B cell (primary cell): Measurements from ENCODE around the gene TSC2. TPM values are rescaled to one million over a fixed set of nuclear protein-coding genes. Genes with fewer than 3 reads are reported as not detected.

Experiments
- ATAC-seq: fragments of 200-7000 bp; cut with Tn5 transposase; one replicate; pipeline ENCODE4 v1.10.0; 2021; ENCODE audit warnings: low read depth, mild to moderate bottlenecking, moderate number of reproducible peaks, moderate library complexity
- CTCF ChIA-PET: fragments of 350-600 bp; sonication (Branson Sonifier 250); formaldehyde crosslinking; loops from one replicate; lab custom pipeline; 2021; ENCODE audit warnings: antibody characterized with exemption, inconsistent platforms; lab: Charles Lee
- POLR2A ChIA-PET: fragments of 350-600 bp; sonication (Branson Sonifier 250); formaldehyde crosslinking; loops from one replicate; lab custom pipeline; 2021; ENCODE audit warnings: antibody characterized with exemption; lab: Charles Lee
- DNase-seq: peaks from one replicate; pipeline ENCODE4 v3.0.0; 2013
- H2AFZ ChIP-seq: 2 replicates; pipeline ENCODE4 v1.6.1; 2012; ENCODE audit warnings: mild to moderate bottlenecking, low read depth, low read length; ENCODE audit not compliant: insufficient read depth, poor library complexity, severe bottlenecking
- H3K27ac ChIP-seq, 2 donors: 1 replicate in 1 of 2; 2 replicates in 1 of 2; pipeline ENCODE4 v1.5.1; 2012 to 2013; ENCODE audit warnings: low read length in 2 of 2, mild to moderate bottlenecking in 2 of 2, moderate library complexity in 1 of 2
- H3K27me3 ChIP-seq, 4 experiments: fragments of 200-600 bp in 1 of 4; sonication (generic) in 1 of 4; replicated peaks in 1 of 4; 1 replicate in 2 of 4; 2 replicates in 2 of 4; pipeline versions ENCODE4 v1.6.1 to v1.7.0; 2013 to 2016; ENCODE audit warnings: low read length in 3 of 4, mild to moderate bottlenecking in 2 of 4, mixed read lengths in 1 of 4, moderate library complexity in 1 of 4; ENCODE audit not compliant: insufficient read depth in 4 of 4, control insufficient read depth in 3 of 4; ENCODE audit errors: control extremely low read depth in 1 of 4
- H3K36me3 ChIP-seq, 2 experiments: replicated peaks in 1 of 2; 1 replicate in 1 of 2; 2 replicates in 1 of 2; pipeline versions ENCODE4 v1.6.1 to v1.7.1; 2013; ENCODE audit warnings: low read length in 1 of 2; ENCODE audit not compliant: insufficient read depth in 2 of 2, control insufficient read depth in 1 of 2; ENCODE audit errors: control extremely low read depth in 1 of 2, extremely low read depth in 1 of 2
- H3K4me1 ChIP-seq, 2 donors: fragments of 200-600 bp in 1 of 2; sonication (generic) in 1 of 2; 1 replicate in 1 of 2; 2 replicates in 1 of 2; pipeline versions ENCODE4 v1.5.1 to v1.6.1; 2013 to 2017; ENCODE audit warnings: low read length in 2 of 2; ENCODE audit not compliant: control insufficient read depth in 2 of 2, insufficient read depth in 2 of 2
- H3K4me2 ChIP-seq: replicated peaks from 2 replicates; pipeline ENCODE3; 2012; ENCODE audit warnings: mild to moderate bottlenecking, low read depth, low read length; ENCODE audit not compliant: poor library complexity, severe bottlenecking
- H3K4me3 ChIP-seq, 5 experiments: fragments of 200-600 bp in 1 of 5; sonication (generic) in 1 of 5; 1 replicate in 3 of 5; 2 replicates in 2 of 5; pipeline versions ENCODE4 v1.5.1 to v1.7.0; 2011 to 2016; ENCODE audit warnings: low read length in 4 of 5, mild to moderate bottlenecking in 4 of 5, low read depth in 2 of 5, control low read depth in 1 of 5, moderate library complexity in 1 of 5; ENCODE audit not compliant: insufficient read depth in 1 of 5; ENCODE audit errors: control extremely low read depth in 1 of 5, extremely low read depth in 1 of 5
- H3K79me2 ChIP-seq: fragments of 200-600 bp; sonication (generic); one replicate; pipeline ENCODE4 v1.6.0; 2016; ENCODE audit warnings: low read length; ENCODE audit not compliant: control insufficient read depth, insufficient read depth
- H3K9ac ChIP-seq: fragments of 200-600 bp; sonication (generic); 2 replicates; pipeline ENCODE4 v1.6.1; 2017; ENCODE audit warnings: mild to moderate bottlenecking, low read length, moderate library complexity
- H3K9me3 ChIP-seq, 3 donors: one replicate each; pipeline versions ENCODE4 v1.6.1 to v1.7.1; 2013; ENCODE audit warnings: low read length in 2 of 3; ENCODE audit not compliant: control insufficient read depth in 2 of 3, insufficient read depth in 1 of 3; ENCODE audit errors: control extremely low read depth in 1 of 3
- H4K20me1 ChIP-seq: 2 replicates; pipeline ENCODE4 v1.6.0; 2012; ENCODE audit warnings: mild to moderate bottlenecking, low read length; ENCODE audit not compliant: insufficient read depth, control insufficient read depth, poor library complexity, severe bottlenecking
- H3K27ac Mint-ChIP-seq: one replicate; pipeline ENCODE4 v1.8.0; 2021; ENCODE audit warnings: mixed read lengths
- H3K27me3 Mint-ChIP-seq: one replicate; pipeline ENCODE4 v1.8.0; 2021; ENCODE audit warnings: mixed read lengths
- H3K4me1 Mint-ChIP-seq: one replicate; pipeline ENCODE4 v1.8.0; 2021; ENCODE audit warnings: mixed read lengths
- H3K4me3 Mint-ChIP-seq: one replicate; pipeline ENCODE4 v1.8.0; 2021; ENCODE audit warnings: mixed read lengths
- H3K9me3 Mint-ChIP-seq: one replicate; pipeline ENCODE4 v1.8.0; 2022; ENCODE audit warnings: mixed read lengths; ENCODE audit not compliant: insufficient read depth
- CTCF ChIP-seq: fragments of 200-600 bp; IDR thresholded peaks from one replicate; pipeline ENCODE4 v1.8.0; 2022; ENCODE audit warnings: antibody characterized with exemption, mild to moderate bottlenecking
- EZH2 ChIP-seq: IDR thresholded peaks from 2 replicates; pipeline ENCODE4 v1.6.1; 2012; ENCODE audit warnings: borderline replicate concordance, low read depth, mild to moderate bottlenecking, moderate library complexity, low read length; ENCODE audit not compliant: insufficient read depth, poor library complexity, severe bottlenecking
- WGBS: methylation state at CpG from one replicate; pipeline ENCODE4 v1.1.5; 2013; ENCODE audit warnings: missing lambda C conversion rate; ENCODE audit not compliant: insufficient coverage; 5-methylcytosine and 5-hydroxymethylcytosine counted together
- intact Hi-C: fragments of 100-400 bp; cut with micrococcal nuclease; formaldehyde crosslinking; loops from one replicate; pipeline ENCODE4 v1.10.0; 2022
- polyA plus RNA-seq: library from polyadenylated mRNA; depleted of rRNA; stranded (reverse); fragments of >200 nt; gene quantifications from 2 replicates; pipeline ENCODE4 v1.2.3, GENCODE V29; 2012
- total RNA-seq, 2 donors: library from RNA; stranded (reverse); fragments of 120-200 nt in 1 of 2; gene quantifications; 1 replicate in 1 of 2; 2 replicates in 1 of 2; pipeline versions ENCODE4 v1.2.3 to v1.2.4, GENCODE V29; 2013 to 2022

Gene TSC2
- total and polyA plus RNA-seq, 2 donors (not counting 1 experiment from before 2014, with no cell fraction given): 128 to 194 TPM

DNA sequence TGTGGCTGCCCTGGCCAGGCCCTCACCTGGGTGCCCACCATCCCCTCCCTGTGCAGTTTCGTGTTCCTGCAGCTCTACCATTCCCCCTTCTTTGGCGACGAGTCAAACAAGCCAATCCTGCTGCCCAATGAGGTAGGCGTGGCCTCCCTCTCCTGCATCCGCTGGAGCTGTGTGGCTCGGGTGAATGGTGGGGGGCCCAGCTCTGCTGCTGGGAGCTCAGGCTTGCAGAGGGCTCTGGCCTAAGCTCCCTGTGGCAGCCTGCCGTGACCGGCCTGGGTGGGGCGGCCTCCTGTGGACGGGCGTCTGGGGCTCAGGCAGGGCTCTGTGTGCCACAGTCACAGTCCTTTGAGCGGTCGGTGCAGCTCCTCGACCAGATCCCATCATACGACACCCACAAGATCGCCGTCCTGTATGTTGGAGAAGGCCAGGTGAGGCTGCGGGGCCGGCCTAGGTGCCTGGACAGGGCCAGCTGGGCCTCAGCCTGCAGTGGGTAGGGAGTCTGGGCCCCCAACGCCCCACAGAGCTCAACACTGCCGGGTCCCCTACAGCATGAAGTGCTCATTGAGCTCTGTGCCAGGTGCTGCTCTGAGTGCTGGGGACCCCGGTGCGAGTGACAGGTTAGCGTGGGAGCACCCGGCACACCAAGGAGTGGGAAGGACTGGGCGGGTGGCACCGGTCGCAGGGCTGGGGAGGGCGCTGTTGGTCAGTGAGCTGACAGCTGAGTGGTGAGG, 37.3 kb downstream of the TSC2 start:
- H3K9ac ChIP-seq: no peak overlapping the region

More for the DNA sequence above, 37.3 kb downstream of the TSC2 start:
- peaks cover 0 to 15% of the 10 kb centered on the region in 2 donors for H3K4me1 ChIP-seq
- ATAC-seq (no peak), DNase-seq (no peak)
- H2AFZ ChIP-seq: no peak overlapping the region
- CTCF ChIA-PET: no interaction called here
- H3K4me1 Mint-ChIP-seq: peaks cover 7% of the 10 kb centered on the region
- TF ChIP-seq CTCF (no peak), EZH2 (no peak)
- intact Hi-C loops: no loop called here
- H3K27ac Mint-ChIP-seq: no peak overlapping the region
- H3K9me3 ChIP-seq: no peaks in the 10 kb centered on the region
- no peak overlapping the region for H3K4me2 ChIP-seq
- no peaks in the 10 kb centered on the region for H3K27me3 Mint-ChIP-seq
- peaks cover 0 to 50% of the 10 kb centered on the region in 2 experiments for H3K36me3 ChIP-seq
- H3K4me3 Mint-ChIP-seq: no peak overlapping the region
- no peaks in the 10 kb centered on the region for H3K9me3 Mint-ChIP-seq
- H3K27ac ChIP-seq: no peak overlapping the region
- no peaks in the 10 kb centered on the region for H4K20me1 ChIP-seq
- no peaks in the 10 kb centered on the region for H3K79me2 ChIP-seq
- no peaks in the 10 kb centered on the region for H3K27me3 ChIP-seq
- POLR2A ChIA-PET: no interaction called here
- WGBS: 96% methylated on average over 25 of the region's 29 CpGs
- H3K4me3 ChIP-seq: no peak overlapping the region
